Measurements from ENCODE around the gene BICRA. TPM values are rescaled to one million over a fixed set of nuclear protein-coding genes. Genes with fewer than 3 reads are reported as not detected.

The BICRA gene
- total RNA-seq, 1 donor from 2014 or later, result 13.4 TPM

DNA sequence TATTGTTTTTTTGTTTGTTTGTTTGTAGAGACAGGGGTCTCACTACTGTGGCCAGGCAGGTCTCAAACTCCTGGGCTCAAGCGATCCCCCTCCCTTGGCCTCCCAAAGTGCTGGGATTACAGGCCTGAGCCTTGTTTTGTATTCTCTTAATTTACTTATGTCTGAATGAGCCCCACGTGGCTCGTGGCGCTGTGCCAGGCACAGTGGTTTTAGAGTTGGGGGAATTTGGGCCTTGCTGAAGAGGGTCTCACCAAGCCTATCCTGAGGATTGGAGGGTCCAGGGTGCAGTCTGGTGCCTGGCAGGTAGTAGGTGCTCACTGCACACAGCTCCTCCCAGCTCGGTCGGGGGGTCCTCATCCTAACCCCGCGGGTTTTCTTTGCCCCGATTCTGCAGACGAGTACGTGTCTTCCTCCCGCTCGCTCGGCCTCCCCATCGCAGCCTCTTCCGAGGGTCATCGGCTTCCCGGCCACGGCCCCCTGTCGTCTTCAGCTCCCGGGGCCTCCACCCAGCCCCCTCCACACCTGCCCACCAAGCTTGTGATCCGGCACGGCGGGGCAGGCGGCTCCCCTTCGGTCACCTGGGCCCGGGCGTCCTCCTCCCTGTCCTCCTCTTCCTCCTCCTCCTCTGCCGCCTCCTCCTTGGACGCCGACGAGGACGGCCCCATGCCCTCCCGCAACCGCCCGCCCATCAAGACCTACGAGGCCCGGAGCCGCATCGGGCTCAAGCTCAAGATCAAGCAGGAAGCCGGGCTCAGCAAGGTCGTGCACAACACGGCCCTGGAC, 92.2 kb downstream of the BICRA start:
- Mint-ChIP-seq H3K36me3 (ENCODE audit: low read depth) (peaks cover 6% of the 10 kb centered on the region), H3K27ac (ENCODE audit: unreplicated experiment) (no peak overlapping the region), H3K27me3 (ENCODE audit: low read depth) (no peaks in the 10 kb centered on the region), H3K4me3 (ENCODE audit: unreplicated experiment) (no peak overlapping the region), H3K9me3 (ENCODE audit: low read depth) (no peaks in the 10 kb centered on the region), H3K4me1 (ENCODE audit: low read depth) (peaks cover 9% of the 10 kb centered on the region)
- TF ChIP-seq, protein P1, sequence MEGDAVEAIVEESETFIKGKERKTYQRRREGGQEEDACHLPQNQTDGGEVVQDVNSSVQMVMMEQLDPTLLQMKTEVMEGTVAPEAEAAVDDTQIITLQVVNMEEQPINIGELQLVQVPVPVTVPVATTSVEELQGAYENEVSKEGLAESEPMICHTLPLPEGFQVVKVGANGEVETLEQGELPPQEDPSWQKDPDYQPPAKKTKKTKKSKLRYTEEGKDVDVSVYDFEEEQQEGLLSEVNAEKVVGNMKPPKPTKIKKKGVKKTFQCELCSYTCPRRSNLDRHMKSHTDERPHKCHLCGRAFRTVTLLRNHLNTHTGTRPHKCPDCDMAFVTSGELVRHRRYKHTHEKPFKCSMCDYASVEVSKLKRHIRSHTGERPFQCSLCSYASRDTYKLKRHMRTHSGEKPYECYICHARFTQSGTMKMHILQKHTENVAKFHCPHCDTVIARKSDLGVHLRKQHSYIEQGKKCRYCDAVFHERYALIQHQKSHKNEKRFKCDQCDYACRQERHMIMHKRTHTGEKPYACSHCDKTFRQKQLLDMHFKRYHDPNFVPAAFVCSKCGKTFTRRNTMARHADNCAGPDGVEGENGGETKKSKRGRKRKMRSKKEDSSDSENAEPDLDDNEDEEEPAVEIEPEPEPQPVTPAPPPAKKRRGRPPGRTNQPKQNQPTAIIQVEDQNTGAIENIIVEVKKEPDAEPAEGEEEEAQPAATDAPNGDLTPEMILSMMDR (IDR thresholded peaks at IDR 0.05), result no peak
- DNase-seq (ENCODE audit: low spot score), result no peak

DNA sequence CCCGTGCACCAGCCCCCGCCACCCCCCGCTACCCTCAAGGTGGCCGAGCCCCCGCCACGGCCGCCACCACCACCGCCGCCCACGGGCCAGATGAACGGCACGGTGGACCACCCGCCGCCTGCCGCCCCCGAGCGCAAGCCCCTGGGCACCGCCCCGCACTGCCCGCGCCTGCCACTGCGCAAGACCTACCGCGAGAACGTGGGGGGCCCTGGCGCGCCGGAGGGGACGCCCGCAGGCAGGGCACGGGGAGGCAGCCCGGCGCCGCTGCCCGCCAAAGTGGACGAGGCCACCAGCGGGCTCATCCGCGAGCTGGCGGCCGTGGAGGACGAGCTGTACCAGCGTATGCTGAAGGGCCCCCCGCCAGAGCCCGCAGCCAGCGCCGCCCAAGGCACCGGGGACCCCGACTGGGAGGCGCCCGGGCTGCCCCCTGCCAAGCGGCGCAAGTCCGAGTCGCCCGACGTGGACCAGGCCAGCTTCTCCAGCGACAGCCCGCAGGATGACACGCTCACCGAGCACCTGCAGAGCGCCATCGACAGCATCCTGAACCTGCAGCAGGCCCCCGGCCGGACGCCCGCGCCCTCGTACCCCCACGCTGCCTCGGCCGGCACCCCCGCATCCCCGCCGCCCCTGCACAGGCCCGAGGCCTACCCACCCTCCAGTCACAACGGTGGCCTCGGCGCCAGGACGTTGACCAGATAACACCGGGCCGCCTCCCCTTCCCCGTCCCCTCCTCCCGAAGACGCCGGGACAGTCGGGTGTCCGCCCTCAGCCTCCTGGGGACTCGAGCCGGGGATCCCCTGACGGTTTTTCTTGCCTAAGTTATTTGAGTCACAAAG, 93.0 kb downstream of the BICRA start:
- no peaks in the 10 kb centered on the region for H3K9me3 Mint-ChIP-seq (ENCODE audit: low read depth)
- peaks cover 6% of the 10 kb centered on the region for H3K36me3 Mint-ChIP-seq (ENCODE audit: low read depth)
- peaks cover 9% of the 10 kb centered on the region for H3K4me1 Mint-ChIP-seq (ENCODE audit: low read depth)
- no peaks in the 10 kb centered on the region for H3K27me3 Mint-ChIP-seq (ENCODE audit: low read depth)
- no peak for DNase-seq (ENCODE audit: low spot score)
- no peak overlapping the region for H3K27ac Mint-ChIP-seq (ENCODE audit: unreplicated experiment)
- H3K4me3 Mint-ChIP-seq (ENCODE audit: unreplicated experiment), result no peak overlapping the region
- TF ChIP-seq, protein P1 (IDR thresholded peaks at IDR 0.05), result no peak

DNA sequence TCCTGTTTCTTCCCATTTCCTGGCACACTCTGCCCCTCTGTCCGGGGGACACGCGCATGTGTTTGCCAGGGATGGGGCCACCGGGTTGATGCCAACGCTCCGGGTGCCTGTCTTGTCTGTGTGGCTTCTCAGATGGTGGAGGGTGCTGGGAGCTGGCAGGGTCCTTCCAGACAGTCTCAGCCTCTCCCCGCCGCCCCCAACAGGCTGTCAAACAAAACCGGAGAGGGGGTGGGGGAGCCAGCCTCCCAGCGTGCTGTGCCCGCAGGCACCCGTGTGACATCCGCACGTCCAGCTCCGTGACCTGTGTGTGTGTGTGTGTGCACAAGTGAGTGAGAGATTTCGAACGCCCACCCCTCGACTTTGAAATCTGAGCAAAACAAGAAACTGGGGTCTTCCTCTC, 93.7 kb downstream of the BICRA start:
- TF ChIP-seq, protein P1 (IDR thresholded peaks at IDR 0.05), result no peak
- no peak for DNase-seq (ENCODE audit: low spot score)
- no peak overlapping the region for H3K4me3 Mint-ChIP-seq (ENCODE audit: unreplicated experiment)
- no peaks in the 10 kb centered on the region for H3K9me3 Mint-ChIP-seq (ENCODE audit: low read depth)
- peak overlapping the region; percentile 5 for H3K27ac Mint-ChIP-seq (ENCODE audit: unreplicated experiment)
- H3K36me3 Mint-ChIP-seq (ENCODE audit: low read depth), result peaks cover 6% of the 10 kb centered on the region
- H3K27me3 Mint-ChIP-seq (ENCODE audit: low read depth), result no peaks in the 10 kb centered on the region
- peaks cover 9% of the 10 kb centered on the region for H3K4me1 Mint-ChIP-seq (ENCODE audit: low read depth)

DNA sequence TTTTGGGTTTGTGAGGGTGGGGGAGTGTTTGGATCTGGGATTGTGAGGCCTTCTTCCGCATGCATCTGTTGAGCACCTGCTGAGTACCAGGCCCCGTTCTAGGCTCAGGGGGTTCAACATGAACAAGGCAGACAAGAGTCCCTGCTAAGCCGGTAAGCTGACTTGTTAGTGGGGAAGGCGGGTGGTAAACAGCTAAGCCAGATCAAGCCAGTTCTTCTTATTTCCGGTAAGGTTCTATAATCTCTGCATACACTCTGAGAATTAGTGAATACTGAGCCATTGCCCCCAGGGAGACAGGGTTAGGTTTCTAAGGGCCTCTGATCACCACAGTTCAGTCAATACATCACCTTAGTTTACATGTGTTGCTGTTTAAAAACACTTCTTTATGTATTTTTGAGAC, 94.4 kb downstream of the BICRA start:
- H3K4me1 Mint-ChIP-seq (ENCODE audit: low read depth), result peaks cover 6% of the 10 kb centered on the region
- no peaks in the 10 kb centered on the region for H3K27me3 Mint-ChIP-seq (ENCODE audit: low read depth)
- H3K4me3 Mint-ChIP-seq (ENCODE audit: unreplicated experiment), result no peak overlapping the region
- DNase-seq (ENCODE audit: low spot score), result no peak
- no peak overlapping the region for H3K27ac Mint-ChIP-seq (ENCODE audit: unreplicated experiment)
- no peaks in the 10 kb centered on the region for H3K9me3 Mint-ChIP-seq (ENCODE audit: low read depth)
- peaks cover 6% of the 10 kb centered on the region for H3K36me3 Mint-ChIP-seq (ENCODE audit: low read depth)
- TF ChIP-seq, protein P1 (IDR thresholded peaks at IDR 0.05), result no peak

DNA sequence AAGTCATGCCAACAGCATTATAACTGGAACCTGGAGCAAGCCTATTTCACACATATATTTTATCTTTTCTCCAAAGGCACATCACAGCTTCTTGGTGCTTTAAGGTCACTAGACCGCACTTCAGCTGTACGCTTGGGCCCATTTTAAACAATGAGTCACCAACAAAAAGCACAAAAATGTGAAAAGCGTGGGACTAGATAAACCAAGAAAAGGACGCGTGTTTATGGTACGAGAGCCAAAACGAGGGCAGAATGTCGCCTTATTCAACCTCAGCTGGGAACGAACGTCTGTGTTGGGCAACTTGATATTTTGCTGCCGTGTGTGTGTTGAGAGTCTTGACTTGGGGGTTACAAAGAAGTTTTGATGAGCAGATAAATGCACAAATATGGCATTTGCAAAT, 95.1 kb downstream of the BICRA start:
- Mint-ChIP-seq H3K9me3 (ENCODE audit: low read depth) (no peaks in the 10 kb centered on the region), H3K27ac (ENCODE audit: unreplicated experiment) (peak overlapping the region; percentile 24), H3K4me3 (ENCODE audit: unreplicated experiment) (no peak overlapping the region), H3K36me3 (ENCODE audit: low read depth) (peaks cover 6% of the 10 kb centered on the region), H3K27me3 (ENCODE audit: low read depth) (no peaks in the 10 kb centered on the region), H3K4me1 (ENCODE audit: low read depth) (peaks cover 6% of the 10 kb centered on the region)
- TF ChIP-seq, protein P1 (IDR thresholded peaks at IDR 0.05), result no peak
- DNase-seq (ENCODE audit: low spot score), result no peak
